CD4-positive, alpha-beta T cell treated with Interleukin-15 for 4 hours (primary cell): ENCODE data around the gene VWA8.
"Not testable (repeated sequence)": the region's sequence is repeated elsewhere in the genome, so short reads cannot be mapped to it uniquely, and the experiment has no call there.

Experiments
- DNase-seq: peaks from one replicate; pipeline ENCODE4 v3.0.0-alpha.2; 2020; ENCODE audit warnings: low spot score

Gene VWA8

DNA sequence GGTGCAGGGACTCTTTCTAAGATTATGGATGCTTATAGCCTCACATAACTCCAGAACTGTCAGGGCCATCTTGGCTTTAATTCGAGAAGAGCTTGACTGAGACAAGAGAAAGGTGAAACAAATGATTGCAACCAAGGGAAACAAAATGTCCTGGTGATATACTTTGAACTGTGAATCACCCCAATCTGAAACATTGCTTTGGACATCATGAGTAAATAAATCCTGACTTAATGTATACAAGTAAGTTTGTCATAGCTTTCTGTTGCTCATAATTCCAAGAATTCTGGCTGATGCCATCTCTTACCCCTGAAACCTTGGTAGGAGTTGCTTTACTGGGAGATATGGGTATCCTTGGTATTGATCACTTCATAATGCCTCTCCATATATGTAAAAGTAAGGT is 5.8 kb upstream of the VWA8 start:
- no peak for DNase-seq

DNA sequence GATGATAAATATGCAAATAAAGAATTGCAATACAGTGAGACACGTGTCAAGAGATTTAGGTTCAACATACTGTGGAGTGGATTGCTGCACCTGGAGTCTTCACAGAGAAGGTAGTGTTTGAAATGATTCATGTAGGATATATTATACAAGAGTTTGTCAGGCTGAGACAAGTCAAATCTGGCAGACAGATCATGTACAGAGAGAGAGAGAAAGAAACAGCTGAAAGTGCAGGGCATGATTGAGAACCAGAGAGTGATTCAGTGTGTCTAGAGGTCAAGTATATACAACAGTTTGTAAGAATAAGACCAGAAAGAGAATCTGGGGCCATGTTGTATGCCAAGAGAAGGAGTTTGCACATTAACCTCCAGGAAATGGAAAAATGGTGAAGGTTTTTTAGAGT is 2.1 kb upstream of the VWA8 start:
- no peak for DNase-seq

DNA sequence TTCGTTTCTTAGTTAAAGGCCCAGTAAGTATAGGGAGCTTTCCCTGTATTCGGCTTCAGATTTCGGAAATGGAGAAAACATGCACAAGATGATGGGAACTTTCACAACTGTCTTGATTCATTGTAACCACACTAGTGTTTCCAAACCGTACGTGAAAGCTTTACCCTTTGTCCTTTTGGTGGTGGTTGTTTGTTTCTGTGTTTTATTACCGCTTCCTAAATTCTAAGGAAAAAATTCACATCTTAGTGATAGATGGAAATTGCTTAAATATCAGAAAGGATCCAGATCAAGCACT is 504 bp upstream of the VWA8 start:
- no peak for DNase-seq

DNA sequence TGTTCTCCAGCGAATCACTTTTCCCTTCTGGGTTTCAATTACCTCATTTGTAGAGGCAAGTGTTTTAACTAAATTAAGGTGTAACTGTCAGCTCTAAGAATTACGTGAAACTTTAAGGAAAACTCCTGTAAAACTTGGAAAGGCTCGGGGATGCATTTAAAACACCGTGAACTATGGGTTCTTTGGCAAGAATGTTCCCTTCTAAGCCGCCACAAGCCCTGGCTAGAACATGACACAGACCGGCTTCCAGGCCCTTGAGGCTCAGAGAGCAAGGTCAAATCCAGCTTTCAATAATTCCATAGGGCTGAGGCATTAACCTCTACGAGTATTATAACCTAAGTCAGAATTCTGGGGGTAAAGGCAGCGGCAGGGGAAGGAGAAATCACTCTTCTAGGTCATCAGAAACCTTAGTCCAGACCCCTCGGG is 685 bp downstream of the VWA8 start:
- DNase-seq = no peak

DNA sequence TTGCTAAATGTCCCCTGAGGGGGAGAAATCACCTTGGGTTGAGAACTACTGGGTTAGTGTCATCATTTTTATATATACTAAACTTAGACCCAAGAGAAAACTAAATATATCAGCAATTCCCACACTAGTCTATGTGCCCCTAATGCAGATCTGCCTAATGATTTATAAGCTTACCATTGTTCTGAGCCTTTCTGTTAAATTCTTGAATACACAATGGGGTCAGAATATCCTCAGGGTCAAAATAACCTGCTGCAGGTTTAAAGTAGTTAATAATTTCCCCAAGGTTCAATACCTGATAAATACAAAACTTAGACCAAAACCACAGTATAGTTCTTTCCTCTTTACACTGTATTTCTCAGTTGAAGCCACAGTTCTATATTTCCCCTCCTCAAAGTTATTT is 4.6 kb downstream of the VWA8 start:
- no peak for DNase-seq

DNA sequence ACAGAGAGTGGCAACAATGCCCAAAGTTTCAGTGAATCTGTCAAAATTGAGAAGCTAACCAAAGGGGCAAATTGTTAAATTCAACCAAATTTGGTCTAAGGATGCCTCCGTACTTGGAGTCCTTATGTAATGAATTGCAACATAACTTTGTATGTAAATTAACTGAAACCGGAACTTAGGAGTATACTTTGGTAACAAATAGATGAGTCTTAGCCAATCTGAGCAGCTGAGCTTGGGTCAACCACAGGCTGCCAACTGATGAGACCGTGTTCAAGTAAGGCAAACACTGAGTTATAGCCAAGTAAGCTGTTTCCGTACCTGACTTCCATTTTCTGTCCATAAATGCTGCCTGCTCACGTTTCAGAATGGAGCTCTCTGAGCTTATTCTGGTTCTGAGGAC is 5.3 kb downstream of the VWA8 start:
- no peak for DNase-seq

DNA sequence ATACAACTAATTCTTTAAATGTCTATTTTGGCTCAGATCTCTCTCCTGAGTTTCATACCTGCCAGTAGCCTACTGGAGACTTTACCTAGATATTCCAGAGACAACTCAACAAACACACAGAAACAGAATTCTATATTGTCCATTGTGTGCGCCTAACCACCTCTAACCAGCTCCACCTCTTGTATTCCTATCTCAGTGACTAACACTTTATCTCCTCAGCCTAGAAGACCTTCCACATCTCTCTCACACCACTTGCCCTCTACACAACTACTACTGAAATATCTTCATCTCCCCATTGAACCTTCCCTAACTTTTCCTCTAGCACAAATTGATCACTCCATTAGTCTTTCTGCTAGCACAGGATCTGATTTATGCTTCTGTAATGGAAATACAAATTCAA is 6.7 kb downstream of the VWA8 start:
- DNase-seq = no peak

DNA sequence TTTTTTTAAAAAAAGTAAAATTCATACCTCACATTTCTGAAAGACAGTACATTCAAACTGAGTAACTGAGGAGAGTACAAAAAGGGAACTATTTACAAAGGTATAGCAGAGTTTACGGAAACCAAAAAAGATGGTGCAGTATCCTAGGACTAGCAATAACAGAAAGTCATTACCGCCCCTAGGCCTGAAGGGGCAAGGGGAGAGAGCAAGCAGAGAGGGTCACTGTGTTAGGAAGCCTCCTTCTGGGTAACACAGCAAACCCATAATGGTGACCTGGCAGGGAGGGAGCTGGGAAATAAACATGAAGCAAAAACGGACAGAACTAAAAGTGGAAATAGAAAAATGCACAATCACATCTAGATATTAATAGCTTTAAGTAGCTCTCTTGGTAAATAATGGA is 8.2 kb downstream of the VWA8 start:
- no peak for DNase-seq

DNA sequence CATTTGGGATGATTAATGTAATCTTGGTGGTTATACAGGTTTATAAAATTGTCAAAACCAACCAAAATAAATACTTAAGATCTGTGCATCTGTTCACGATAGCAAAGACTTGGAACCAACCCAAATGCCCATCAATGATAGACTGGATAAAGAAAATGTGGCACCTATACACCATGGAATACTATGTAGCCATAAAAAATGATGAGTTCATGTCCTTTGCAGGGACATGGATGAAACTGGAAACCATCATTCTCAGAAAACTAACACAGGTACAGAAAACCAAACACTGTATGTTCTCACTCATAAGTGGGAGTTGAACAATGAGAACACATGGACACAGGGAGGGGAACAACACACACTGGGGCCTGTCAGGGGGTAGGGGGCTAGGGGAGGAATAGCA is 11.8 kb downstream of the VWA8 start:
- DNase-seq = not testable (repeated sequence)

DNA sequence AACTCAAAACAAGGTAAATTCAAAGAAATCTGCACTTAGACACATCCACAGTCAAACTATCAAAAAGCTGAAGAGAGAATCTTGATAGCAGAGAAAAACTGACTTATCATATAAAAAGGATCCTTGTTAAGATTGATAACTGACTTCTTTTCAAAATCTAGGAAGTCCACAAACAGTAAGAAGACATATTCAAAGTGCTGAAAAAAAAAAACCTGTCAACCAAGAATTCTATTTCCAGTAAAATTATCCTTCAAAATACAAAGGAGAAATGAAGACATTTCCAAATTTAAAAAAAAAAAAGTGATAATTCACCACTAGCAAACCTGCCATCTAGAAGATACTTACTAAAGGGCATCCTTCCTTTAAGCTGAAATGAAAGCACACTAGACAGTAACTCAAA is 15.0 kb downstream of the VWA8 start:
- DNase-seq = no peak

DNA sequence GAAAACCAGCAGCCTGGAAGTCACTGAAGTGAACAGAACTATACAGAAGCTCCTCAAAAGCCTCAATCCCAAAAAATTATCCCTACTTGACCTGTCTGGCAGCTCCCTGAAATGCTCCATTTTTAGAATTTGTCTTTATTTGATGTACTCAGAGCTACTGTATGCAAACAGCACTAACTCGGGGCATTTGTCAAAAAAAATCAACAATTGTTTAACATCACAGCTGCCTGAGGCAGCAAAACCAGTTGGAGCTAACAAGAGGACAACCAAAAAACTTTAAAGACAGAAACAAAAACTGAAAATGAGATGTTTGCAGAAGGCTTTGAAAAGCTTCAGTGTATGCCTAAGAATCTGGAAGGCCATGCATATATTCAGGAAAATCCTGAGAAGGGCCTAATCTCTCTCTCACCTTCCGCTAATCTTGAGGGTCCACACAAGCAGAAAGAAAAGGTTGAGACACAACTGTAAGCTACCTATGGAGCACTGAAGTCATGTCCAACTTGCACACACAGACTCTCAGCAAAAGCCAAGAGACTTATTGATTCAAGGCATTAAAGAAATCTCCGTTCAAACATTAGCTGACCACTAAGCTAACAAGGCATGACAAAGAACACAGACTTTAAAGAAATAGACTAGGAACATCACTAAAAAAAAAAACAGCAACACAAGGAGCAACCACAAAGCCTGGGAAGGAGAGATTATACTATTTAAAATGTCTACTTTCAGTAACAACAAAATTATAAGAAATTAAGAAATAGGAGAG is 16.1 kb downstream of the VWA8 start:
- no peak for DNase-seq

DNA sequence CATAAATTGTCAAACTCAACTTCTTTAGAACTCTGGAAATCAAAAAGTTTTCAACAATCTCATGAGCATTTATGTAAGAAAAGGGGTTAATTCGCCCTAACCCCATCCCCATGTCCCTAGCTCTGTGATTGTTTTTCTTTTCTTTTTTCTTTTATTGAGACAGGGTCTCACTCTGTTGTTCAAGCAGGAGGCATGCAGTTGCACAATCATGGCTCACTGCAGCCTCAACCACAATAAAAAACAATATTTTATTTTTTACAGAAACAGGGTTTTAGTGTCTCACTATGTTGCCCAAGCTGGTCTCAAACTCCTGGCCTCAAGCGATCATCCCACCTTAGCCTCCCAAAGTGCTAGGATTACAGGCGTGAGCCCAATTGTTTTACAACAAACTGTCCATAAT is 16.7 kb downstream of the VWA8 start:
- DNase-seq = no peak

DNA sequence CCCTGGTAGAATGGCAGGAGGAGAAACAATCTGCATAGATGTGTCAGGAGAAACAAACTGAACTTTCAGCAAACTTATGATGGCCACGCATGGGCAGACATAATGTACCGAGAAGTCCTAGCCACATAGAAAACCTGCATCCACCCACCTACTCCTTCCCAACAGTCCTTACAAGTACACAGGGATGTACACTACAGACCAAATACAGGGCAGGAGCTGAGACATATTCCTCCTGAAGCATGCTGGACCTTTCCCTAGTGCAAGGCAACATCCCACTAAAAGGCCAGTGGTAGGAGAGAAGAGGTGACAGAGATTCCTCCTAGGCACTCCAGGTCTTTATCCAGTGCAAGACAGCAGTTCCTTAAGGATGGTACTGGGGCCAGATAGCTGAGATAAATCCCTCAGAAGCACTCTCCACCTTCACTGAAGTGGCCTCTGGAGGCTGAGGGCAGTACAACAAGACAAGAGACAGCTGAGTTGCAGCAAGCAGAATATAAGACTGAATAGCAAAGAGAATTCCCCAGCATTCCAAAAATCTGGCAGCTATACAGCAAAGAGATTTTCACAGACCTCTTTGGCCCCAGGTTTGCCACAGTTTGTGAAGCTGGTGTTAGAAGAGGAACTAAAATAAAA is 18.3 kb downstream of the VWA8 start:
- no peak for DNase-seq

DNA sequence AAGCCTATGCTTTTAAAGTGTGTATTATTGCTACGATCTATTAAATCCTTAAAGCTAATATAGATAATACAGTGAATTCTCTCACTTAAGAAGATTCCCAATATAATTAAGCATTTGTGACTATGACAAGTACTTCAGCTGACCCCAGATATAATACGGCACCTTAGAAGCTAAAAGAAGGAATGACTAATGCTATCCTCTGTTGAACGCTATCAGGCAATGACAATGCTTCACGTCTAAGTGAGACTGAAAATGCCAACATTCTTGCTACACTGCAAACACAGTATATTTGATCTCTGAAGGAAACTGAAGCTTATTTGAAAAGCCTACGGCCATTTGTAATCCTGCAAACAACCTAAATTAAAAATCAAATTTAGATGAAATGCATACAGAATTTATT is 19.7 kb downstream of the VWA8 start:
- no peak for DNase-seq

DNA sequence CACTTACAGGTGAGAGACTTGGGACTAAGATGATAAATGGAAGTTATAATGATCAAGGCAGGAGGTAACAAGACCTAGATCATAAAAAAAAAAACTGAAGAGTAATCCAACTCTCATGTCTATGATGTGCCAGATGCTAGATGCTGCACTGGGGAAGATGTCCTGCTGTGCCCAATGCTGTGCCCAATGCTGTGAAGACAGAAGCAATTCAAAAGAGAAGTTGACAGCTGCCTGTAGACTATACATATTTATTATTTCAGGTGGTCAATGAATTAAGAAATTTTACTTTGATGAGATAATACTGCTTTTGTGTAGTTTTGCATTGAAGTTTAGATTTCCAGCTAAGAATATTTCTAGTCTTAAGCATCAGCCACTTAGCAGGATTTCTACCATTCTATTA is 21.5 kb downstream of the VWA8 start:
- DNase-seq = no peak

DNA sequence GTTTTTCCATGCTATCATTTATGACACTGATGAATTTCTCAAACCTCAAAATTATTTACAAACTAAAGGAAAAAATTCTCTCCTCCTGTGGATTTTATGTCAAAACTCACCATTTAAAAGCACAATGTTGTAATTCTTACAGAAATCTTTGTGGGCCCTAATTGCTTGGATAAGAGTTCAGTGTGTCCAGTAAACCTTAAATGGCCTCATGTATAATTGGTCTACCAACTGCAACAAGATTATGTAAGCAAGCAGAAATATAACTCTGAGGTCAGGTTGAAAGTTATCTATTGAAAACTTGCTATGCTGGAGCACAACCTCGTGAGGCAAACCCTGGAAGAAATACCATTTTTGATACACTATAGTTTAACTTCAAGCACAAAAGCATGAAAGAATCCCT is 22.0 kb downstream of the VWA8 start:
- no peak for DNase-seq

DNA sequence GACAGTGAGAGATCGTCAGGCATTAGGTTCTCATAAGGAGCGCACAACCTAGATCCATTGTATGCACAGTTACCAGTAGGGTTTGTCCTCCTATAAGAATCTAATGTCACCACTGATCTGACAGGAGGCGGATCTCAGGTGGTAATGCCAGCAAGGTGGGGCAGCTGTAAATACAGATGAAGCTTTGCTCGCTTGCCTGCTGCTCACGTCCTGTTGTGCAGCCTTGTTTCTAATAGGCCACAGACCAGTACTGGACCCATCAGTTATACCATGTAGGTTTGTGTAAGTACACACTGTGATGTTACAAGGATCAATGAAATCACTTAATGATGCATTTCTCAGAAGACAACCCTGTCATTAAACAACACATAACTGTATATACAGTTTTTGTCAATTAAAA is 23.5 kb downstream of the VWA8 start:
- DNase-seq = no peak

DNA sequence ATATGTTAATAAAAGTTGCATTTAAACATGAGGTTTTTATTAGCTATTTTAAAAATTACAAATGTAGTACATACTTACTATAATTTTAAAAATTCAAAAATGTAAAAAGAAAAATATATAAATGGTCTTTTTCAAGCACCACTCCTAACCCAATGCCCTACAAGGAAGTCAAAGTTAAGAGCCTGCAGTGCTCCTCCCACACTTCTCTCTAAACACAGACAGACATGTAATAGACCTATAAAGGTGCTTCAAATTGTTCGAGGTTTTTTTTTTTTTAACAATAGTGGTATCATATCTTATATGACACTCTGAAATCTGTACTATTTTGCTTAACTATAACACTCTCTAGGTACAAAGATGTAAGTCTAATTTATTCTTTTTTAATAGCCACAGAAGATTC is 25.4 kb downstream of the VWA8 start:
- no peak for DNase-seq

DNA sequence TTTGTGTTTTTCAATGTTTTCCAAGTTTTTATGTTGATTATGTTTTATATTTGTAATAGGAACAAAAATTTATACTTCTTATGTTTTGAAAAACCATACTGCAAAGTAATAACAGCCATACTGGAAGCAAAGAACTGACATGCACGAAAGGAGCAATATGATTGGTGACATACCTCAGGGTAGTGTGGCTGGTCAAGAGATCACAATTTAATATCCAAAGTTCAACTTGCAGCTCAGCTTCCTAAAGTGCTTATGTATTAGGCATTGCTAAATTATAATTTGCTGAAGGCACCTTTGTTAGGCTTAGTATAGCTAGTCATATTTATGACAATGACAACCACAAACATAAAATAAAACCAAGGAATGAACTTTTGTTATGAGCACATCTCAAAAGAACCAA is 25.9 kb downstream of the VWA8 start:
- no peak for DNase-seq

DNA sequence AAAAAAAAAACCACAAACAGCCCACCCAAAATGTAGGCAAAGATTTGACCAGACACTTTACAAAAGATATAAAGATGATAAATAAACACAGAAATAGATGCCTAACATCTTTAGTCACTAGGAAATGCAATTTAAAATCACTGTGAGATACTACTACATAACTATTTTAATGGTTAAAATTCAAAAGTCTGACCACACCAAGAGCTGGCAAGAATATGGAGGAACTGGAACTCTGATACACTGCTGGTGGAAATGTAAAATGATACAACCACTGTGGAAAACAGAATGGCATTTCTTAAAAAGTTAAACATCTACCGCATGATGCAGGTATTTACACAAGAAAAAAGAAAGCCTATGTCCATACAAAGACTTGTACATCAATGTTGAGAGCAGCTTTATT is 26.8 kb downstream of the VWA8 start:
- no peak for DNase-seq

DNA sequence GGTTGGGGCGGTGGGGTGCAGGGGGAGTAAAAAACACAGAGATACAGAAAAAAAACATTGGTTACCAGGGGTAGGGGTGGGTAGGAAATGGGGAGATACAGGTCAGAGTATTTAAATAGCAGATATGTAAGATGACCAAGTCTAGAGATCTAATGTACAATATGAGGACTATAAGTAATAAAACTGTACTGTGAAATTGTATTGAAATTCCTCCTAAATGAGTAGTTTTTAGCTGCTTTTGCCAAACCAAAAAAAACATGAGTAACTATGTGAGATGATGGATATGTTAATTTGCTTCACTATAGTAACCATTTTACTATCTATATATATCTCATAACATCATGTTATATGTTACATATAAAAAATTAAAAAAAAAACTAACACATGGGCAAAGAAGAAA is 29.6 kb downstream of the VWA8 start:
- DNase-seq = no peak

DNA sequence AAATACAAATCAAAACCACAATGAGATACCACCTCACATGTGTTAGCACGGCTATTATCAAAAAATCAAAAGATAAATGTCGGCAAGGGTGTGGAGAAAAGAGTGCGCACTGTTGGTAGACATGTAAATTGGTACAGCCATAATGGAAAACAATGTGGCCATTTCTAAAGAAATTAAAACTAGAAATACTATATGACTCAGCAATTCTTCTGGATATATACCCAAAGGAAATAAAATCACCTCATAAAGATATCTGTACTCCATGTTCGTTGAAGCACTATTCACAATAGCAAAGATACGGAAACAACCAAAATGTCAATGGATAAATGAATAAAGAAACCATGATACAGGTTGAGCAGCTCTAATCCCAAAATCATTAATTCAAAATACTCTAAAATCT is 30.8 kb downstream of the VWA8 start:
- DNase-seq = no peak

DNA sequence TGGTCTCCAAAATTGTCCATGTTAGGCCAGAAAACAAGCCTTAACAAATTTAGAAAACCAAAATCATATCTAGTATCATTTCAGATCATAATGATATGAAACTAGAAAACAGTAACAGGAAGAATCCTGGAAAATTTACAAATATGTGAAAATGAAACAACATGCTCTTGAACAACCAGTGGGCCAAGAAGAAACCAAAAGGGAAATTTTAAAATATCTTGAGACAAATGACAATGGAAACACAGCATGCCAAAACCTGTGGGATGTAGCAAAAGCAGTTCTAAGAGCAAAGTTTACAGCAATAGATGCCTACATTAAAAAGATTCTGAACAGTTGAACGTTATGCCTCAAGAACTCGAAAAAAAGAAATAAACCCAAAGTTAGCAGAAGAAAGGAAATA is 32.6 kb downstream of the VWA8 start:
- DNase-seq = no peak

DNA sequence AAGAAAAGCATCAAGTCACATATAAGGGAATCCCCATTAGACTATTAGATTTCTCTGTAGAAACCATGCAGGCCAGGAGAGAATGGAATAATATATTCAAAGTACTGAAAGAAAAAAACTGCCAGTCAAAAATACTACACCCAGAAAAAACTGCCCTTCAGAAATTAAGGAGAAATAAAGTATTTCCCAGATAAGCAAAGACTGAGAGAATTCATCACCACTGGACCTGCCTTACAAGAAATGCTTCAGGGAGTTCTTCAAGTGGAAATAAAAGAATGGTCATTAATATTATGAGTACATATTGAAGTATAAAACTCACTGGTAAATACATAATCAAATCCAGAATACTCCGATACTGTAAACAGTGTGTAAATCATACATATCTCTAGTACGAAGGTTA is 35.9 kb downstream of the VWA8 start:
- no peak for DNase-seq
